HL-60 (cell line): ENCODE data around the gene OR1D5.

Experiments used
- DNase-seq, 2 experiments: peaks; one replicate each; pipeline ENCODE4 v3.0.0-alpha.2; 2010 to 2020; ENCODE audit warnings: low read depth in 1 of 2, low spot score in 1 of 2
- H3K27ac ChIP-seq: fragments of 250-450 bp; sonication (Bioruptor Pico); replicated peaks from 2 replicates; pipeline ENCODE4 v1.5.1; 2020; ENCODE audit warnings: mild to moderate bottlenecking, moderate library complexity
- H3K27me3 ChIP-seq: fragments of 250-450 bp; sonication (Bioruptor Pico); 2 replicates; pipeline ENCODE4 v1.5.1; 2021; ENCODE audit warnings: mild to moderate bottlenecking, moderate library complexity; ENCODE audit not compliant: insufficient read depth, poor library complexity, severe bottlenecking
- H3K4me3 ChIP-seq: replicated peaks from 2 replicates; pipeline ENCODE4 v1.5.1; 2011; ENCODE audit warnings: mild to moderate bottlenecking, control low read depth, low read length; ENCODE audit not compliant: insufficient read depth
- GABPA ChIP-seq: IDR thresholded peaks from 2 replicates; pipeline ENCODE4 v1.6.1; 2012; ENCODE audit warnings: low read depth
- POLR2AphosphoS5 ChIP-seq: IDR thresholded peaks from 2 replicates; pipeline ENCODE4 v1.6.1; 2012; ENCODE audit warnings: low read depth
- SPI1 ChIP-seq: IDR thresholded peaks from 2 replicates; pipeline ENCODE4 v1.6.1; 2012; ENCODE audit warnings: low read depth, mild to moderate bottlenecking, borderline replicate concordance
- TF ChIP-seq, protein P1 (sequence below): IDR thresholded peaks from 2 replicates; pipeline ENCODE4 v1.6.1; 2012; ENCODE audit warnings: low read depth; ENCODE audit not compliant: insufficient replicate concordance
- TF ChIP-seq, protein P2 (sequence below): IDR thresholded peaks from one replicate; pipeline ENCODE4 v1.5.1; 2011; ENCODE audit warnings: low read length, control low read depth, inconsistent platforms; ENCODE audit not compliant: insufficient read depth

Gene OR1D5

DNA sequence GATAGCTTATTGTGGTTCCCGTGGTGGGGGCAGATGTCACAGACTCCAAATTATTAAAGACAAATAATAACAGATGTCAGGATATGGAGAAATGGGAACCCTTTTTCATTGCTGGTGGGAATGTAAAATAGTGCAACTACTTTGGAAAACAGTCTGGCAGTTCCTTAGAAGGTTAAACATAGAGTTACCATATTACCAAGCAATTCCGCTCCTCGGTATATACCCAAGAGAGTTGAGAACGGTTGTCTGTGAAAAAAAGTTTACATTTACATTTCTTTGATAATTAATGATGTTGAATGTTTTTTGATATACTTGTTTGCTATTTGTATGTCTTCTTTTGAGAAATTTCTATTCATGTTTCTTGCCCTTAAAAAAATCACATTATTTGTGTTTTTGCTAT is 41.2 kb downstream of the OR1D5 start:
- no peak for TF ChIP-seq SPI1
- no peak for TF ChIP-seq POLR2AphosphoS5
- TF ChIP-seq, protein P1, sequence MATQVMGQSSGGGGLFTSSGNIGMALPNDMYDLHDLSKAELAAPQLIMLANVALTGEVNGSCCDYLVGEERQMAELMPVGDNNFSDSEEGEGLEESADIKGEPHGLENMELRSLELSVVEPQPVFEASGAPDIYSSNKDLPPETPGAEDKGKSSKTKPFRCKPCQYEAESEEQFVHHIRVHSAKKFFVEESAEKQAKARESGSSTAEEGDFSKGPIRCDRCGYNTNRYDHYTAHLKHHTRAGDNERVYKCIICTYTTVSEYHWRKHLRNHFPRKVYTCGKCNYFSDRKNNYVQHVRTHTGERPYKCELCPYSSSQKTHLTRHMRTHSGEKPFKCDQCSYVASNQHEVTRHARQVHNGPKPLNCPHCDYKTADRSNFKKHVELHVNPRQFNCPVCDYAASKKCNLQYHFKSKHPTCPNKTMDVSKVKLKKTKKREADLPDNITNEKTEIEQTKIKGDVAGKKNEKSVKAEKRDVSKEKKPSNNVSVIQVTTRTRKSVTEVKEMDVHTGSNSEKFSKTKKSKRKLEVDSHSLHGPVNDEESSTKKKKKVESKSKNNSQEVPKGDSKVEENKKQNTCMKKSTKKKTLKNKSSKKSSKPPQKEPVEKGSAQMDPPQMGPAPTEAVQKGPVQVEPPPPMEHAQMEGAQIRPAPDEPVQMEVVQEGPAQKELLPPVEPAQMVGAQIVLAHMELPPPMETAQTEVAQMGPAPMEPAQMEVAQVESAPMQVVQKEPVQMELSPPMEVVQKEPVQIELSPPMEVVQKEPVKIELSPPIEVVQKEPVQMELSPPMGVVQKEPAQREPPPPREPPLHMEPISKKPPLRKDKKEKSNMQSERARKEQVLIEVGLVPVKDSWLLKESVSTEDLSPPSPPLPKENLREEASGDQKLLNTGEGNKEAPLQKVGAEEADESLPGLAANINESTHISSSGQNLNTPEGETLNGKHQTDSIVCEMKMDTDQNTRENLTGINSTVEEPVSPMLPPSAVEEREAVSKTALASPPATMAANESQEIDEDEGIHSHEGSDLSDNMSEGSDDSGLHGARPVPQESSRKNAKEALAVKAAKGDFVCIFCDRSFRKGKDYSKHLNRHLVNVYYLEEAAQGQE = no peak
- TF ChIP-seq, protein P2, sequence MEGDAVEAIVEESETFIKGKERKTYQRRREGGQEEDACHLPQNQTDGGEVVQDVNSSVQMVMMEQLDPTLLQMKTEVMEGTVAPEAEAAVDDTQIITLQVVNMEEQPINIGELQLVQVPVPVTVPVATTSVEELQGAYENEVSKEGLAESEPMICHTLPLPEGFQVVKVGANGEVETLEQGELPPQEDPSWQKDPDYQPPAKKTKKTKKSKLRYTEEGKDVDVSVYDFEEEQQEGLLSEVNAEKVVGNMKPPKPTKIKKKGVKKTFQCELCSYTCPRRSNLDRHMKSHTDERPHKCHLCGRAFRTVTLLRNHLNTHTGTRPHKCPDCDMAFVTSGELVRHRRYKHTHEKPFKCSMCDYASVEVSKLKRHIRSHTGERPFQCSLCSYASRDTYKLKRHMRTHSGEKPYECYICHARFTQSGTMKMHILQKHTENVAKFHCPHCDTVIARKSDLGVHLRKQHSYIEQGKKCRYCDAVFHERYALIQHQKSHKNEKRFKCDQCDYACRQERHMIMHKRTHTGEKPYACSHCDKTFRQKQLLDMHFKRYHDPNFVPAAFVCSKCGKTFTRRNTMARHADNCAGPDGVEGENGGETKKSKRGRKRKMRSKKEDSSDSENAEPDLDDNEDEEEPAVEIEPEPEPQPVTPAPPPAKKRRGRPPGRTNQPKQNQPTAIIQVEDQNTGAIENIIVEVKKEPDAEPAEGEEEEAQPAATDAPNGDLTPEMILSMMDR = no peak
- no peak for TF ChIP-seq GABPA
- no peak for DNase-seq
- Histone ChIP-seq H3K27ac (no peak overlapping the region), H3K27me3 (no peaks in the 10 kb centered on the region), H3K4me3 (no peak overlapping the region)

DNA sequence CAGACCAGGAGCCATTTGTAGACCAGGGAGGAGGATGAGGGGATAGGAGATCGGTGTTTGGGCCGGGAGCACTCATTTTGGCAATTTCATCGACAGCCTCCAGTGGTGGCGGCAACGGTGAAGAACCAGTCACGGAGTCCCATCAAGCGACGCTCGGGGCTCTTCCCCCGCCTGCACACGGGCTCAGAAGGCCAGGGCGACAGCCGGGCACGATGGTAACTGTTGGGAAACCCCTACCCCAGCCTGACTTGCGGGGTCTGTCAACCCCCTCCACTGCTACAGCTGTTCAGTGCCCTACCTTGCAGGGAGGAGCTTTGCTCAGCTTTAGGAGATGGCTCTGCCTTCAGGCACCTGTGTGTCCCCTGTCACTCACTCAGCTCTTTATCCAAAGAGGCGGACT is 43.0 kb downstream of the OR1D5 start:
- no peak for TF ChIP-seq SPI1
- TF ChIP-seq, protein P2 = no peak
- TF ChIP-seq GABPA = no peak
- TF ChIP-seq, protein P1 = no peak
- no peak for TF ChIP-seq POLR2AphosphoS5
- Histone ChIP-seq H3K27ac (no peak overlapping the region), H3K4me3 (no peak overlapping the region), H3K27me3 (no peaks in the 10 kb centered on the region)
- no peak for DNase-seq

DNA sequence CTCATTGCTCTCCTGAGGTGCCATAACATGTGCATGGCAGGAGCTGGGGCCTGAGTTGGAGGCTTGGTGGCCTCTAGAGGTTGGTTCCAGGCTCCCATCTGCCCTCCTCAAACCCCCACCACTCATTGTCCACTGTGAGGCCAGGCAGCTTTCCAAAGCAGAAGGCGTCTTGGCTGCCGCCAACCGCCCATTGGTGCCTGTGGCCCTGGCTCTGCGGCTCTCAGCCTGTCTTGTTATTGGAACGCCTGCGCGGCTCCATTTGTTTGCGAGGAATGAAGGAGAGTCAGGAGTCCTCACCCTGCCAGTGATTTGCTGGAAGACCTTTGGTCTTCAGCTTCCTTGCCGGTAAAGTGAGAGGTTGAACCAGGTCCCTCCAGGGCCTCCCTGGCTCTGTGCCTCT is 43.6 kb downstream of the OR1D5 start:
- DNase-seq = no peak
- no peaks in the 10 kb centered on the region for H3K27me3 ChIP-seq
- TF ChIP-seq POLR2AphosphoS5 (no peak), SPI1 (no peak), GABPA (no peak)
- TF ChIP-seq, protein P1 = no peak
- TF ChIP-seq, protein P2 = no peak
- no peak overlapping the region for H3K27ac ChIP-seq
- H3K4me3 ChIP-seq = no peak overlapping the region
